ENCODE data around the gene BMP8B.
"Not testable (repeated sequence)": the region's sequence is repeated elsewhere in the genome, so short reads cannot be mapped to it uniquely, and the experiment has no call there.

The BMP8B gene

GRCh38 chr1:39777306-39777705 is 11.4 kb downstream of the BMP8B start:
- no peak for DNase-seq

GRCh38 chr1:39776886-39777285 is 11.8 kb downstream of the BMP8B start:
- DNase-seq, result no peak

- DNase-seq, result no peak
These were observed 12.3 kb downstream of the BMP8B start for GRCh38 chr1:39776400-39776713.

GRCh38 chr1:39775676-39776399 is 12.8 kb downstream of the BMP8B start:
- DNase-seq, result not testable (repeated sequence)

GRCh38 chr1:39775141-39775540 is 13.5 kb downstream of the BMP8B start:
- DNase-seq, result not testable (repeated sequence)

GRCh38 chr1:39773369-39773979 is 15.2 kb downstream of the BMP8B start:
- not testable (repeated sequence) for DNase-seq

GRCh38 chr1:39771022-39771532 is 17.6 kb downstream of the BMP8B start, which contains the start of gene OXCT2:
Gene OXCT2, minus strand, starts transcription at chr1:39771348. Its CDS starts 93 bp downstream, at chr1:39771255.
- DNase-seq, result not testable (repeated sequence)

- not testable (repeated sequence) for DNase-seq
These were observed 18.3 kb downstream of the BMP8B start for GRCh38 chr1:39770100-39771021.

- not testable (repeated sequence) for DNase-seq
These were observed 19.2 kb downstream of the BMP8B start for GRCh38 chr1:39769502-39769901.

GRCh38 chr1:39766466-39766865 is 22.2 kb downstream of the BMP8B start:
- not testable (repeated sequence) for DNase-seq

- DNase-seq, result not testable (repeated sequence)
These were observed 24.2 kb downstream of the BMP8B start for GRCh38 chr1:39764512-39764911.

- not testable (repeated sequence) for DNase-seq
These were observed 24.9 kb downstream of the BMP8B start for GRCh38 chr1:39763619-39764374.

GRCh38 chr1:39762550-39763540 is 25.8 kb downstream of the BMP8B start:
- DNase-seq, result no peak

GRCh38 chr1:39761557-39762260 is 27.0 kb downstream of the BMP8B start:
- DNase-seq, result no peak

- no peak for DNase-seq
These were observed 27.6 kb downstream of the BMP8B start for GRCh38 chr1:39761016-39761415.

GRCh38 chr1:39760074-39761008 is 28.3 kb downstream of the BMP8B start:
- no peak for DNase-seq

- DNase-seq, result no peak
These were observed 29.3 kb downstream of the BMP8B start for GRCh38 chr1:39759436-39759726.

GRCh38 chr1:39758556-39759435 is 29.9 kb downstream of the BMP8B start:
- DNase-seq, result no peak

- DNase-seq, result no peak
These were observed 31.2 kb downstream of the BMP8B start for GRCh38 chr1:39757501-39757900.

Measured in DMS79 treated with DMSO at 0.1 percent for 48 hours (cell line).